Measurements from ENCODE around the gene PRDX3.

PRDX3 gene

GRCh38 chr10:119119400-119119799 is 59.2 kb downstream of the PRDX3 start:
- no peak for DNase-seq

DNA sequence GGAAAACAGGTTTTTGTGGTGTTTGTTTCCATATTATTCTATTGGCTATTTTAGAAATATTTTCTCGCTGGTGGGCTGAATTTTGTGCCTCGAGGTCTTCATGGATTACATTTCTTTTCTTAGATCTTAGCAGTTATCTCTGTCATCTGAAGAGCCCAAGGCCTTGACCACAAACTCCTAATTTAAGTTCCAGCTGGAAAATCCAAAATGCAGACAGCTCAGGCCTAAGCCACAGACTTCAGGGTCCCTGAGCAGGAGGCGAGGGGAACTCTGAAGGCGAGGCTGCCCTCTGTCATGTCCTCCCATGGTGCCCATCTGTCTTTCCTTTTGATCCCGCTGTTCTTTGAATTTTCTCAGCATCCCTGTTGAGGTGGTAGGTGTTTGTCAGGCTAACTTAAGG is 60.4 kb downstream of the PRDX3 start:
- DNase-seq = no peak

Measured in GF-D8 (cell line).